Upper lobe of left lung (tissue), 6 donors: ENCODE measurements around the gene NOX5. TPM values are rescaled to one million over a fixed set of nuclear protein-coding genes. Genes with fewer than 3 reads are reported as not detected.
A peak's percentile ranks its signal among the peaks of the same experiment; 100 is the strongest.

Experiments used
- ATAC-seq, 2 donors: fragments of 200-7000 bp; cut with Tn5 transposase; one replicate each; pipeline ENCODE4 v1.9.1; 2022; ENCODE audit warnings: mild to moderate bottlenecking in 2 of 2, moderate library complexity in 2 of 2; ENCODE audit not compliant: low FRiP score in 2 of 2
- DNase-seq, 2 donors: peaks; one replicate each; pipeline ENCODE4 v3.0.0-alpha.2; 2019 to 2020
- H3K27ac ChIP-seq, 4 donors: fragments of 200-600 bp; sonication (generic); one replicate each; pipeline ENCODE4 v1.5.1; 2016 to 2019
- H3K27me3 ChIP-seq, 4 donors: fragments of 200-600 bp; sonication (generic); one replicate each; pipeline ENCODE4 v1.5.1; 2017 to 2019
- H3K36me3 ChIP-seq, 4 donors: fragments of 200-600 bp; sonication (generic); one replicate each; pipeline ENCODE4 v1.5.1; 2016 to 2019
- H3K4me1 ChIP-seq, 4 donors: fragments of 200-600 bp; sonication (generic); one replicate each; pipeline ENCODE4 v1.5.1; 2018 to 2019
- H3K4me3 ChIP-seq, 4 donors: fragments of 200-600 bp; sonication (generic); one replicate each; pipeline ENCODE4 v1.5.1; 2017 to 2019; ENCODE audit warnings: mild to moderate bottlenecking in 2 of 4, moderate library complexity in 1 of 4
- H3K9me3 ChIP-seq, 4 donors: fragments of 200-600 bp; sonication (generic); one replicate each; pipeline ENCODE4 v1.5.1; 2018 to 2019
- EP300 ChIP-seq, 4 donors: sonication (generic); formaldehyde crosslinking; IDR thresholded peaks; one replicate each; pipeline ENCODE4 v1.5.1; 2017; ENCODE audit warnings: antibody characterized with exemption in 4 of 4, control low read depth in 2 of 4
- POLR2A ChIP-seq, 4 donors: fragments of 450-650 bp; IDR thresholded peaks; one replicate each; pipeline ENCODE4 v1.5.1; 2016 to 2017; ENCODE audit warnings: antibody characterized with exemption in 4 of 4, mild to moderate bottlenecking in 2 of 4
- POLR2AphosphoS5 ChIP-seq, 2 donors: sonication (generic); formaldehyde crosslinking; IDR thresholded peaks; one replicate each; pipeline ENCODE4 v1.5.1; 2017; ENCODE audit warnings: antibody characterized with exemption in 2 of 2
- WGBS, 2 donors: methylation state at CpG; one replicate each; pipeline ENCODE4 v1.1.5; 2017 to 2018; 5-methylcytosine and 5-hydroxymethylcytosine counted together
- total RNA-seq, 6 donors: library from RNA; depleted of rRNA in 4 of 6; stranded (reverse); fragments of >200 nt in 4 of 6; gene quantifications; one replicate each; pipeline versions ENCODE4 v1.1.0 to v1.2.1, GENCODE V29; 2016 to 2021
- TF ChIP-seq, protein P1 (sequence below), 6 experiments: fragments of 450-650 bp in 4 of 6; fragments of 200-600 bp in 2 of 6; sonication (generic) in 2 of 6; IDR thresholded peaks; one replicate each; pipeline ENCODE4 v1.5.1; 2016 to 2019; ENCODE audit warnings: antibody characterized with exemption in 6 of 6
- donor health status: DM: no; HTN: no; CAD: no; lungs with moderate emphysema.
- donor health status: DM: no; HTN: yes; CAD: no; lungs with severe emphysema.

The NOX5 gene
- total RNA-seq, 6 donors from 2014 or later: 0.20 to 5.7 (median 1.4) TPM; not detected in 2

DNA sequence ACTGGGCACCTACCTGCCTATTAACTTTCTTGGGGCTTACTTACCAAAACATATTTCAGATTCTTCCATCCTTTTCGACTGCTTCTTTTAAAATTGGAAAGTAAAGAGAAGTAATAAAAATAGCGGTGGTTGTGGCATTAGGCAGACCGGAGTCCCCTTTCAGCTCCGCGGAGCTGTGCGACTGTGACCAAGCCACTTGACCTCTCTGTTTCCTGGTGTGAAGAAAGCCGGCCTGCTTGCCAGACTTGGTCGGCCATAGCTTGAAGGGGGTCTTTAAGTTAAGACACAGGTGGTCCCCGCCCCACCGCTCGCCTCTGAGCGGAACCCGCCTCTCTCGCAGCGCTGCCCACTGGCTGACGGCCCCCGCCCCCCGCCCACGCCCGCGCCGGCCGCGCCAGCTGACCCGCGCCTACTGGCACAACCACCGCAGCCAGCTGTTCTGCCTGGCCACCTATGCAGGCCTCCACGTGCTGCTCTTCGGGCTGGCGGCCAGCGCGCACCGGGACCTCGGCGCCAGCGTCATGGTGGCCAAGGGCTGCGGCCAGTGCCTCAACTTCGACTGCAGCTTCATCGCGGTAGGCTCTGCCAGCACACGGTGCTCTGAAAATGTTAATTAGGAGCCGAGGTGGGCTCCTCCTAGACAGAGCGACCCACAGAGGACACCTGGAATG lies 18.3 kb downstream of the NOX5 start:
- H3K27me3 ChIP-seq: no peaks in the 10 kb centered on the region
- DNase-seq (peak in 1 of 2 donors; percentile 70), ATAC-seq (no peak)
- no peak overlapping the region for H3K4me3 ChIP-seq
- H3K27ac ChIP-seq: no peak overlapping the region
- H3K4me1 ChIP-seq: peaks cover 4 to 11% (median 7%) of the 10 kb centered on the region in 4 donors
- H3K36me3 ChIP-seq: no peaks in the 10 kb centered on the region
- WGBS, 2 donors: 79 to 87% methylated on average over 42 to 43 of the region's 43 CpGs
- H3K9me3 ChIP-seq: no peaks in the 10 kb centered on the region
- TF ChIP-seq EP300 (IDR thresholded peaks at IDR 0.05): no peak
- no peak for TF ChIP-seq POLR2A (IDR thresholded peaks at IDR 0.05)
- no peak for TF ChIP-seq POLR2AphosphoS5 (IDR thresholded peaks at IDR 0.05)
- TF ChIP-seq, protein P1, sequence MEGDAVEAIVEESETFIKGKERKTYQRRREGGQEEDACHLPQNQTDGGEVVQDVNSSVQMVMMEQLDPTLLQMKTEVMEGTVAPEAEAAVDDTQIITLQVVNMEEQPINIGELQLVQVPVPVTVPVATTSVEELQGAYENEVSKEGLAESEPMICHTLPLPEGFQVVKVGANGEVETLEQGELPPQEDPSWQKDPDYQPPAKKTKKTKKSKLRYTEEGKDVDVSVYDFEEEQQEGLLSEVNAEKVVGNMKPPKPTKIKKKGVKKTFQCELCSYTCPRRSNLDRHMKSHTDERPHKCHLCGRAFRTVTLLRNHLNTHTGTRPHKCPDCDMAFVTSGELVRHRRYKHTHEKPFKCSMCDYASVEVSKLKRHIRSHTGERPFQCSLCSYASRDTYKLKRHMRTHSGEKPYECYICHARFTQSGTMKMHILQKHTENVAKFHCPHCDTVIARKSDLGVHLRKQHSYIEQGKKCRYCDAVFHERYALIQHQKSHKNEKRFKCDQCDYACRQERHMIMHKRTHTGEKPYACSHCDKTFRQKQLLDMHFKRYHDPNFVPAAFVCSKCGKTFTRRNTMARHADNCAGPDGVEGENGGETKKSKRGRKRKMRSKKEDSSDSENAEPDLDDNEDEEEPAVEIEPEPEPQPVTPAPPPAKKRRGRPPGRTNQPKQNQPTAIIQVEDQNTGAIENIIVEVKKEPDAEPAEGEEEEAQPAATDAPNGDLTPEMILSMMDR (IDR thresholded peaks at IDR 0.05): no peak

- Histone ChIP-seq H3K4me3 (no peak overlapping the region), H3K27me3 (no peaks in the 10 kb centered on the region), H3K27ac (no peak overlapping the region), H3K36me3 (no peaks in the 10 kb centered on the region), H3K9me3 (no peaks in the 10 kb centered on the region), H3K4me1 (peaks cover 4 to 11% (median 7%) of the 10 kb centered on the region in 4 donors)
- no peak for ATAC-seq
- TF ChIP-seq EP300 (IDR thresholded peaks at IDR 0.05) (no peak), POLR2AphosphoS5 (IDR thresholded peaks at IDR 0.05) (no peak), POLR2A (IDR thresholded peaks at IDR 0.05) (no peak)
- TF ChIP-seq, protein P1 (IDR thresholded peaks at IDR 0.05): no peak
- DNase-seq: no peak
- WGBS, 2 donors: 51 to 54% methylated on average over 4 of the region's 4 CpGs
These were observed 19.9 kb downstream of the NOX5 start for GRCh38 chr15:69034352-69034751.

- Histone ChIP-seq H3K27me3 (no peaks in the 10 kb centered on the region), H3K4me1 (peaks cover 4 to 11% (median 7%) of the 10 kb centered on the region in 4 donors), H3K9me3 (no peaks in the 10 kb centered on the region), H3K4me3 (no peak overlapping the region), H3K36me3 (no peaks in the 10 kb centered on the region), H3K27ac (no peak overlapping the region)
- ATAC-seq: no peak
- DNase-seq: peak in 1 of 2 donors; percentile 54
- 53 to 71% methylated on average over 6 to 16 of the region's 16 CpGs for WGBS, 2 donors
- no peak for TF ChIP-seq EP300 (IDR thresholded peaks at IDR 0.05)
- TF ChIP-seq POLR2A (IDR thresholded peaks at IDR 0.05): no peak
- no peak for TF ChIP-seq POLR2AphosphoS5 (IDR thresholded peaks at IDR 0.05)
- TF ChIP-seq, protein P1 (IDR thresholded peaks at IDR 0.05): no peak
These were observed 20.9 kb downstream of the NOX5 start for GRCh38 chr15:69035205-69035917.

- no peak for TF ChIP-seq POLR2AphosphoS5 (IDR thresholded peaks at IDR 0.05)
- TF ChIP-seq, protein P1 (IDR thresholded peaks at IDR 0.05): no peak
- no peak for TF ChIP-seq EP300 (IDR thresholded peaks at IDR 0.05)
- TF ChIP-seq POLR2A (IDR thresholded peaks at IDR 0.05): no peak
- DNase-seq (no peak), ATAC-seq (no peak)
- Histone ChIP-seq H3K4me3 (no peak overlapping the region), H3K4me1 (peaks cover 4 to 11% (median 7%) of the 10 kb centered on the region in 4 donors), H3K9me3 (no peaks in the 10 kb centered on the region), H3K36me3 (no peaks in the 10 kb centered on the region), H3K27me3 (no peaks in the 10 kb centered on the region), H3K27ac (no peak overlapping the region)
- 88 to 94% methylated on average over 1 of the region's 1 CpG for WGBS, 2 donors
These were observed 21.4 kb downstream of the NOX5 start for GRCh38 chr15:69035918-69036258.
